ENCODE results near the gene SNRPB. TPM values are rescaled to one million over a fixed set of nuclear protein-coding genes. Genes with fewer than 3 reads are reported as not detected.

Gene SNRPB
- total RNA-seq, 3 donors from 2014 or later, result 84.2 to 143 (median 94.6) TPM

- H3K9me3 ChIP-seq, result no peaks in the 10 kb centered on the region
- H3K36me3 ChIP-seq (ENCODE audit: low read depth), result no peaks in the 10 kb centered on the region
- no peak overlapping the region for H3K4me3 ChIP-seq
- TF ChIP-seq CTCF (IDR thresholded peaks at IDR 0.05), result no peak
- ATAC-seq, result no peak
- H3K4me1 ChIP-seq (ENCODE audit: low read depth), result no peaks in the 10 kb centered on the region
- DNase-seq, result no peak
- intact Hi-C loops (cut with DNase I, micrococcal nuclease), result no loop called here
These were observed 44.6 kb upstream of the SNRPB start for GRCh38 chr20:2515203-2515602.

- no peaks in the 10 kb centered on the region for H3K9me3 ChIP-seq
- no peaks in the 10 kb centered on the region for H3K36me3 ChIP-seq (ENCODE audit: low read depth)
- H3K4me3 ChIP-seq, result no peak overlapping the region
- no peak for TF ChIP-seq CTCF (IDR thresholded peaks at IDR 0.05)
- intact Hi-C loops (cut with DNase I, micrococcal nuclease), result no loop called here
- no peak for ATAC-seq
- DNase-seq, result no peak
- H3K4me1 ChIP-seq (ENCODE audit: low read depth), result no peaks in the 10 kb centered on the region
These were observed 39.2 kb upstream of the SNRPB start for GRCh38 chr20:2509794-2510193.

- ATAC-seq, result no peak
- intact Hi-C loops (cut with DNase I, micrococcal nuclease), result no loop called here
- Histone ChIP-seq H3K36me3 (ENCODE audit: low read depth) (no peaks in the 10 kb centered on the region), H3K9me3 (no peaks in the 10 kb centered on the region), H3K4me1 (ENCODE audit: low read depth) (no peaks in the 10 kb centered on the region), H3K4me3 (peak overlapping the region; percentile 63)
- no peak for TF ChIP-seq CTCF (IDR thresholded peaks at IDR 0.05)
- no peak for DNase-seq
These were observed 38.8 kb upstream of the SNRPB start for GRCh38 chr20:2509468-2509781.

- TF ChIP-seq CTCF (IDR thresholded peaks at IDR 0.05), result no peak
- H3K4me3 ChIP-seq, result peak within 1 kb of the TSS; percentile 63
- DNase-seq (peak; percentile 83 to 85 (median 84)), ATAC-seq (peak; percentile 97)
- intact Hi-C loops (cut with DNase I, micrococcal nuclease), result no loop called here
- no peaks in the 10 kb centered on the region for H3K9me3 ChIP-seq
- H3K4me1 ChIP-seq (ENCODE audit: low read depth), result no peaks in the 10 kb centered on the region
- H3K36me3 ChIP-seq (ENCODE audit: low read depth), result no peaks in the 10 kb centered on the region
These were observed 38.3 kb upstream of the SNRPB start, which contains the start of gene ZNF343 for GRCh38 chr20:2508631-2509467. TSS of gene ZNF343 (minus strand) at chr20:2508915. CDS start at chr20:2493895, 15,020 bp downstream.

GRCh38 chr20:2507875-2508630 lies 37.5 kb upstream of the SNRPB start:
- Histone ChIP-seq H3K4me1 (ENCODE audit: low read depth) (no peaks in the 10 kb centered on the region), H3K36me3 (ENCODE audit: low read depth) (no peaks in the 10 kb centered on the region), H3K9me3 (no peaks in the 10 kb centered on the region), H3K4me3 (peak overlapping the region; percentile 63)
- TF ChIP-seq CTCF (IDR thresholded peaks at IDR 0.05), result no peak
- ATAC-seq (peak; percentile 47), DNase-seq (peak; percentile 28 to 58 (median 32))
- intact Hi-C loops (cut with DNase I, micrococcal nuclease), result no loop called here

Measured in mucosa of descending colon (tissue), 3 donors.